Astrocyte (in vitro differentiated cells and primary cell): Measurements from ENCODE around the gene FRYL. TPM values are rescaled to one million over a fixed set of nuclear protein-coding genes. Genes with fewer than 3 reads are reported as not detected.
A peak's percentile ranks its signal among the peaks of the same experiment; 100 is the strongest.

Experiments
- DNase-seq: peaks from one replicate; pipeline ENCODE4 v3.0.0-alpha.2; 2010; ENCODE audit warnings: low read depth
- FAIRE-seq: peaks from 2 replicates; lab custom pipeline; 2011; peaks lifted over from hg19 to GRCh38; lab: Jason Lieb, UNC
- H2AFZ ChIP-seq: 2 replicates; pipeline ENCODE4 v1.6.0; 2012; ENCODE audit warnings: low read depth, low read length, inconsistent platforms
- H3K27ac ChIP-seq: 2 replicates; pipeline ENCODE4 v1.5.1; 2011; ENCODE audit warnings: low read depth, low read length, inconsistent platforms
- H3K27me3 ChIP-seq: 2 replicates; pipeline ENCODE4 v1.6.0; 2011; ENCODE audit warnings: low read length, inconsistent platforms; ENCODE audit not compliant: insufficient read depth
- H3K36me3 ChIP-seq: 2 replicates; pipeline ENCODE4 v1.5.1; 2011; ENCODE audit warnings: low read length, inconsistent platforms; ENCODE audit not compliant: insufficient read depth
- H3K4me1 ChIP-seq: 2 replicates; pipeline ENCODE4 v1.5.1; 2011; ENCODE audit warnings: low read length, inconsistent platforms; ENCODE audit not compliant: insufficient read depth
- H3K4me2 ChIP-seq: 2 replicates; pipeline ENCODE4 v1.6.0; 2012; ENCODE audit warnings: low read length, inconsistent platforms
- H3K4me3 ChIP-seq: 2 replicates; pipeline ENCODE4 v1.5.1; 2011; ENCODE audit warnings: low read depth, mild to moderate bottlenecking, low read length, inconsistent platforms; ENCODE audit not compliant: insufficient read depth
- H3K79me2 ChIP-seq: 2 replicates; pipeline ENCODE4 v1.6.0; 2012; ENCODE audit warnings: mild to moderate bottlenecking, low read length, inconsistent platforms; ENCODE audit not compliant: insufficient read depth
- H3K9ac ChIP-seq: 2 replicates; pipeline ENCODE4 v1.6.0; 2012; ENCODE audit warnings: mild to moderate bottlenecking, low read length, inconsistent platforms
- H3K9me3 ChIP-seq: 2 replicates; pipeline ENCODE4 v1.5.1; 2012; ENCODE audit warnings: low read depth, mild to moderate bottlenecking, low read length, inconsistent platforms; ENCODE audit not compliant: insufficient read depth
- H4K20me1 ChIP-seq: 2 replicates; pipeline ENCODE4 v1.6.0; 2012; ENCODE audit warnings: low read length, inconsistent platforms; ENCODE audit not compliant: insufficient read depth
- H3K27ac Mint-ChIP-seq: one replicate; pipeline ENCODE4 v1.8.0; 2021; ENCODE audit warnings: mild to moderate bottlenecking, mixed read lengths; ENCODE audit not compliant: unreplicated experiment
- H3K27me3 Mint-ChIP-seq: one replicate; pipeline ENCODE4 v1.8.0; 2021; ENCODE audit warnings: low read depth, mixed read lengths; ENCODE audit not compliant: unreplicated experiment
- H3K36me3 Mint-ChIP-seq: one replicate; pipeline ENCODE4 v1.8.0; 2021; ENCODE audit warnings: low read depth, mixed read lengths; ENCODE audit not compliant: unreplicated experiment
- H3K4me1 Mint-ChIP-seq: one replicate; pipeline ENCODE4 v1.8.0; 2021; ENCODE audit warnings: low read depth, mixed read lengths; ENCODE audit not compliant: unreplicated experiment
- H3K4me3 Mint-ChIP-seq: one replicate; pipeline ENCODE4 v1.8.0; 2021; ENCODE audit warnings: mild to moderate bottlenecking, moderate library complexity, mixed read lengths; ENCODE audit not compliant: unreplicated experiment
- H3K9me3 Mint-ChIP-seq: one replicate; pipeline ENCODE4 v1.8.0; 2021; ENCODE audit warnings: mild to moderate bottlenecking, mixed read lengths; ENCODE audit not compliant: unreplicated experiment
- EZH2 ChIP-seq: IDR thresholded peaks from 2 replicates; pipeline ENCODE4 v1.6.1; 2012; ENCODE audit warnings: mild to moderate bottlenecking, low read length, inconsistent platforms; ENCODE audit not compliant: insufficient read depth
- total RNA-seq: library from RNA; stranded (reverse); gene quantifications from 2 replicates; pipeline ENCODE4 v1.2.1, GENCODE V29; 2021
- TF ChIP-seq, protein P1 (sequence below): IDR thresholded peaks from 2 replicates; pipeline ENCODE4 v1.5.1; 2011; ENCODE audit warnings: low read depth, mild to moderate bottlenecking, inconsistent platforms, low read length, moderate library complexity; ENCODE audit not compliant: insufficient read depth

FRYL gene
- total RNA-seq, 1 donor from 2014 or later = 70.0 TPM

DNA sequence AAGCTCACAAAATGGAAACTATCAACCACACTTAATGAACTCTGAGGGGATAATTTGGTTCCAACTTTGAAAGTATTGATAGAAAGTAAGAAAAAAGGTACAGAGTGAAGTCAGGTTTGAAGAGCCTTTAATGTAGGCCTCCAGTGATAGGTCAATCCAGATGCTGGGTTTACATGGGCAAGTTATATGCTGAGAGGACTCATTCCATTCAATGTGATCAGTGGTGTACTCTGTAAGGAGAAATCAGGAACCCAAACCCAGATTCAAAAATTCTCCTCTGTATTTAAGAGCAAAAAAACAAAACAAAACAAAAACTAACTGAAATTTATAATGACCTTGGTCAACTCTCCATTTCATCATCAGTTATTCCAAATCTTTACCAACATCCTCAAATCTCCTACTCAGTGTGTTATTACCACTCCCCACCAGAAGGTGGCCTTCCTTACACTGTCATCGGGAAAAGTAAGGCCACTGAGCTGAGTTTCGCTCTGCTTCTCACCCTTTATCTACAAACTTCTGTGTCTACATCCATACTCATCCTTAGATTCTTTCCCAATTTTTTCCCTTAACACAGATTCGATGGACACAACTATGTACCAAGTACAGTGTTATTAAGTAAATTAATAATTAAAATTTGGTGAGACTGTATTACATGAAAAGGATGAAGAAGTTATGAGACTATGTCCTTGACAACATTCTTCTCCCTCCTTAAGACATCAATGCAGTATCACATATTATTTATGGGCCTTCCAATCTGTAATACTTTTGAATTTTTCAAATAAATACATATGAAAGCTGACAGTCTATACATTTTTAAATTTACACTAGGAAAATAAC, 201.7 kb downstream of the FRYL start:
- DNase-seq = peak; percentile 42
- no peak overlapping the region for H3K4me3 ChIP-seq

DNA sequence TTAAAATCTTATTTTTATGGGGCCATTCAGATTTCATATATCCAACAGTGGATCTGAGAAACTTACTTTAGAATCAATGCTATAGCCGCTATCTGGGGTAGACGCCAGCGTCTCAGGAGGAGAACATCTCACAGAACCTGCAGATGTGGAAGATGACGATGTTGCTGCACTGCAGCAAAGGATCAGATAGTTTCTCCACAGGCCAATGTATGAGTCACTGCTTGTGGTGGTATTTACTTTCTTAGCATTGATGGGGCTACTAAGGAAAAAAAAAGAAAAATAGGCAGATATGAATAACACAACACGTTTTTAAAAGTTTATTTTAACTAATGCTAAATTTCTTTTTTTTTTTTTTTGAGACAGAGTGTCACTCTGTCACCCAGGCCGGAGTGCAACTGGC, 204.1 kb downstream of the FRYL start:
- Histone ChIP-seq H3K4me3 (no peak overlapping the region), H3K4me2 (no peak overlapping the region), H3K27ac (no peak overlapping the region), H3K4me1 (peaks cover under 1% of the 10 kb centered on the region), H3K27me3 (no peaks in the 10 kb centered on the region), H4K20me1 (no peaks in the 10 kb centered on the region), H3K36me3 (peaks cover 11% of the 10 kb centered on the region), H2AFZ (no peak overlapping the region), H3K9ac (no peak overlapping the region), H3K9me3 (no peaks in the 10 kb centered on the region), H3K79me2 (no peaks in the 10 kb centered on the region)
- Mint-ChIP-seq H3K27ac (peak overlapping the region; percentile 69), H3K27me3 (no peaks in the 10 kb centered on the region), H3K36me3 (peaks cover 4% of the 10 kb centered on the region), H3K9me3 (no peaks in the 10 kb centered on the region), H3K4me3 (no peak overlapping the region), H3K4me1 (peaks cover 13% of the 10 kb centered on the region)
- no peak for FAIRE-seq
- DNase-seq = peak; percentile 59
- TF ChIP-seq EZH2 = no peak
- TF ChIP-seq, protein P1, sequence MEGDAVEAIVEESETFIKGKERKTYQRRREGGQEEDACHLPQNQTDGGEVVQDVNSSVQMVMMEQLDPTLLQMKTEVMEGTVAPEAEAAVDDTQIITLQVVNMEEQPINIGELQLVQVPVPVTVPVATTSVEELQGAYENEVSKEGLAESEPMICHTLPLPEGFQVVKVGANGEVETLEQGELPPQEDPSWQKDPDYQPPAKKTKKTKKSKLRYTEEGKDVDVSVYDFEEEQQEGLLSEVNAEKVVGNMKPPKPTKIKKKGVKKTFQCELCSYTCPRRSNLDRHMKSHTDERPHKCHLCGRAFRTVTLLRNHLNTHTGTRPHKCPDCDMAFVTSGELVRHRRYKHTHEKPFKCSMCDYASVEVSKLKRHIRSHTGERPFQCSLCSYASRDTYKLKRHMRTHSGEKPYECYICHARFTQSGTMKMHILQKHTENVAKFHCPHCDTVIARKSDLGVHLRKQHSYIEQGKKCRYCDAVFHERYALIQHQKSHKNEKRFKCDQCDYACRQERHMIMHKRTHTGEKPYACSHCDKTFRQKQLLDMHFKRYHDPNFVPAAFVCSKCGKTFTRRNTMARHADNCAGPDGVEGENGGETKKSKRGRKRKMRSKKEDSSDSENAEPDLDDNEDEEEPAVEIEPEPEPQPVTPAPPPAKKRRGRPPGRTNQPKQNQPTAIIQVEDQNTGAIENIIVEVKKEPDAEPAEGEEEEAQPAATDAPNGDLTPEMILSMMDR = no peak

More for the DNA sequence above, 201.7 kb downstream of the FRYL start:
- FAIRE-seq = peak; percentile 77
- Histone ChIP-seq H3K27me3 (no peaks in the 10 kb centered on the region), H3K36me3 (peaks cover 11% of the 10 kb centered on the region), H3K4me2 (no peak overlapping the region), H3K9ac (no peak overlapping the region), H3K79me2 (no peaks in the 10 kb centered on the region), H3K4me1 (no peaks in the 10 kb centered on the region), H3K27ac (no peak overlapping the region), H2AFZ (no peak overlapping the region), H4K20me1 (no peaks in the 10 kb centered on the region), H3K9me3 (no peaks in the 10 kb centered on the region)
- TF ChIP-seq, protein P1 = peak; percentile 97
- TF ChIP-seq EZH2 = no peak
- no peak overlapping the region for H3K4me3 Mint-ChIP-seq
- no peaks in the 10 kb centered on the region for H3K9me3 Mint-ChIP-seq
- peaks cover 7% of the 10 kb centered on the region for H3K4me1 Mint-ChIP-seq
- H3K27me3 Mint-ChIP-seq = no peaks in the 10 kb centered on the region
- peaks cover 4% of the 10 kb centered on the region for H3K36me3 Mint-ChIP-seq
- no peak overlapping the region for H3K27ac Mint-ChIP-seq

DNA sequence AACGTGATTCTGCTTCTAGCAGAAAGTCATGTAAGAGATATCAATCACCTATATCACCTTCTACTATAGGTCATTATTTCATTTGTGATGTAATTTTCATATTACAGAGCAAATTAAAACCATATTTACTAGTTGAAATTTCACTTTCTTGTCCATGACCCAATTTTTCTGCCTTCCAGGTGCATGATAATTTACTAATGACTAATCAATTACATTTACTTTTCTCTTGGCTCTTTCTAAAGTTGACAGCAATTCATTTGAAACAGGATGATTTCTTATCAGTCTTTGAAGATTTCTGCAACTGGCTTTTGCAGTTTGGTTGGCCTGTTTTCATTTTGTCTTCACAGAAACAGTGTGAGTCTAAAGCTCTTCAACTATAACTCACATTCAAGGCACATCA, 208.6 kb downstream of the FRYL start:
- Mint-ChIP-seq H3K36me3 (peaks cover 4% of the 10 kb centered on the region), H3K9me3 (no peaks in the 10 kb centered on the region), H3K4me1 (peaks cover 24% of the 10 kb centered on the region), H3K4me3 (no peak overlapping the region), H3K27me3 (no peaks in the 10 kb centered on the region), H3K27ac (peak overlapping the region; percentile 83)
- Histone ChIP-seq H3K36me3 (peaks cover 9% of the 10 kb centered on the region), H4K20me1 (no peaks in the 10 kb centered on the region), H3K9ac (no peak overlapping the region), H3K27ac (peak overlapping the region; percentile 89), H3K27me3 (no peaks in the 10 kb centered on the region), H3K4me3 (no peak overlapping the region), H2AFZ (no peak overlapping the region), H3K79me2 (no peaks in the 10 kb centered on the region), H3K4me2 (no peak overlapping the region), H3K4me1 (peaks cover 10% of the 10 kb centered on the region), H3K9me3 (no peaks in the 10 kb centered on the region)
- FAIRE-seq = no peak
- DNase-seq = no peak
- TF ChIP-seq, protein P1 = no peak
- TF ChIP-seq EZH2 = no peak
